Testis (tissue), 3 donors: ENCODE data around the gene AUTS2. TPM values are rescaled to one million over a fixed set of nuclear protein-coding genes. Genes with fewer than 3 reads are reported as not detected.

ENCODE experiments used
- DNase-seq: peaks from one replicate; pipeline ENCODE4 v3.0.0-alpha.2; 2019
- H3K27ac ChIP-seq, 2 donors: fragments of 200-600 bp; sonication (generic); one replicate each; pipeline ENCODE4 v1.5.1; 2019
- H3K27me3 ChIP-seq: fragments of 200-600 bp; sonication (generic); one replicate; pipeline ENCODE4 v1.5.1; 2019
- H3K36me3 ChIP-seq: fragments of 200-600 bp; sonication (generic); one replicate; pipeline ENCODE4 v1.5.1; 2017; ENCODE audit warnings: low read depth; ENCODE audit errors: missing control alignments
- H3K4me1 ChIP-seq: fragments of 200-600 bp; sonication (generic); one replicate; pipeline ENCODE4 v1.5.1; 2019
- H3K4me3 ChIP-seq, 2 donors: fragments of 200-600 bp; sonication (generic); one replicate each; pipeline ENCODE4 v1.5.1; 2017 to 2019
- H3K9me3 ChIP-seq: fragments of 200-600 bp; sonication (generic); one replicate; pipeline ENCODE4 v1.5.1; 2017
- POLR2A ChIP-seq: fragments of 450-650 bp; IDR thresholded peaks from one replicate; pipeline ENCODE4 v1.6.1; 2017; ENCODE audit warnings: antibody characterized with exemption, mild to moderate bottlenecking, moderate library complexity
- WGBS, 2 donors: methylation state at CpG; one replicate each; pipeline ENCODE4 v1.1.5; 2018; 5-methylcytosine and 5-hydroxymethylcytosine counted together
- intact Hi-C: fragments of 100-400 bp; cut with DNase I; formaldehyde crosslinking; loops from one replicate; pipeline ENCODE4 v1.15.1; 2023; ENCODE audit warnings: low total_unique reads
- polyA plus RNA-seq: library from polyadenylated mRNA; stranded (reverse); fragments of 350-450 nt; fragmentation: Illumina TruSeq; extraction: RNeasy Lipid Tissue Mini Kit (QIAGEN cat#74804); gene quantifications from one replicate; pipeline ENCODE4 v1.2.3, GENCODE V29; 2014; ENCODE audit warnings: low read depth, low replicate concordance; ENCODE audit not compliant: insufficient read depth
- total RNA-seq, 2 donors: library from RNA; depleted of rRNA; stranded (reverse); fragments of >200 nt; gene quantifications; one replicate each; pipeline ENCODE4 v1.2.3, GENCODE V29; 2016
- TF ChIP-seq, protein P1 (sequence below), 3 experiments: fragments of 450-650 bp in 2 of 3; fragments of 200-600 bp in 1 of 3; sonication (generic) in 1 of 3; IDR thresholded peaks; one replicate each; pipeline ENCODE4 v1.5.1; 2016 to 2019; ENCODE audit warnings: antibody characterized with exemption in 3 of 3, mild to moderate bottlenecking in 2 of 3, moderate library complexity in 1 of 3

Gene AUTS2
- total and polyA plus RNA-seq, 3 donors from 2014 or later = 21.3 to 75.5 (median 56.1) TPM

DNA sequence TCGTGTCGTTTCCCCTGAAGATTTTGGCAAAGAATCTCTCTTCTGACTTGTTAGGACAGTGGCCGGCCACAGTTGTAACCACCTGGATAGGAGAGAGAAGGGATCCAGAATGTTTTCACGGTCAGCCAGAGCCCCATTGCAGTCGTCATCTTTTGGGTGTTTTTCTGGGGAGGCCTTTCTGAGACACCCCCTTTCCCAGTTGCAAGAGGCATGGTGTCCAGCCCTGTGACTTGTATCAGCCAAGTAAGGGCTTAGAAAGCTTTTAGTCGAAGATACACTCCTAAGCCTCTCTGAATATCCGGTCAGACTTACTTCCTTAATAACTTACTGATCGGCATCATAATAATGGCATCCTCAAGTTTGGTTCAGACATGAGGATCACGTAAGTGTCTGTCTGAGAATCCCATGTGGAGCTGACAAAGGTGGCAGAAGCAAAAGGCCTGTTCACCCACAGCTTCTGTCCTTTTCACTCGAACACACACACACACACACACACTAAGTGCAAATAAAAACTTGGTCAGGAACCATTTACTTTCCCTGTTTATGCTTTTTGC, 1098.0 kb downstream of the AUTS2 start:
- TF ChIP-seq POLR2A = no peak
- TF ChIP-seq, protein P1, sequence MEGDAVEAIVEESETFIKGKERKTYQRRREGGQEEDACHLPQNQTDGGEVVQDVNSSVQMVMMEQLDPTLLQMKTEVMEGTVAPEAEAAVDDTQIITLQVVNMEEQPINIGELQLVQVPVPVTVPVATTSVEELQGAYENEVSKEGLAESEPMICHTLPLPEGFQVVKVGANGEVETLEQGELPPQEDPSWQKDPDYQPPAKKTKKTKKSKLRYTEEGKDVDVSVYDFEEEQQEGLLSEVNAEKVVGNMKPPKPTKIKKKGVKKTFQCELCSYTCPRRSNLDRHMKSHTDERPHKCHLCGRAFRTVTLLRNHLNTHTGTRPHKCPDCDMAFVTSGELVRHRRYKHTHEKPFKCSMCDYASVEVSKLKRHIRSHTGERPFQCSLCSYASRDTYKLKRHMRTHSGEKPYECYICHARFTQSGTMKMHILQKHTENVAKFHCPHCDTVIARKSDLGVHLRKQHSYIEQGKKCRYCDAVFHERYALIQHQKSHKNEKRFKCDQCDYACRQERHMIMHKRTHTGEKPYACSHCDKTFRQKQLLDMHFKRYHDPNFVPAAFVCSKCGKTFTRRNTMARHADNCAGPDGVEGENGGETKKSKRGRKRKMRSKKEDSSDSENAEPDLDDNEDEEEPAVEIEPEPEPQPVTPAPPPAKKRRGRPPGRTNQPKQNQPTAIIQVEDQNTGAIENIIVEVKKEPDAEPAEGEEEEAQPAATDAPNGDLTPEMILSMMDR (IDR thresholded peaks at IDR 0.05) = no peak
- H3K4me1 ChIP-seq = no peaks in the 10 kb centered on the region
- H3K27me3 ChIP-seq = no peaks in the 10 kb centered on the region
- peak overlapping the region in 1 of 2 donors; percentile 75 for H3K4me3 ChIP-seq
- no peak overlapping the region for H3K27ac ChIP-seq
- no peaks in the 10 kb centered on the region for H3K9me3 ChIP-seq
- no peak for DNase-seq
- intact Hi-C loops = no loop called here
- WGBS, 2 donors = 57 to 58% methylated on average over 10 of the region's 10 CpGs
- H3K36me3 ChIP-seq = no peaks in the 10 kb centered on the region

DNA sequence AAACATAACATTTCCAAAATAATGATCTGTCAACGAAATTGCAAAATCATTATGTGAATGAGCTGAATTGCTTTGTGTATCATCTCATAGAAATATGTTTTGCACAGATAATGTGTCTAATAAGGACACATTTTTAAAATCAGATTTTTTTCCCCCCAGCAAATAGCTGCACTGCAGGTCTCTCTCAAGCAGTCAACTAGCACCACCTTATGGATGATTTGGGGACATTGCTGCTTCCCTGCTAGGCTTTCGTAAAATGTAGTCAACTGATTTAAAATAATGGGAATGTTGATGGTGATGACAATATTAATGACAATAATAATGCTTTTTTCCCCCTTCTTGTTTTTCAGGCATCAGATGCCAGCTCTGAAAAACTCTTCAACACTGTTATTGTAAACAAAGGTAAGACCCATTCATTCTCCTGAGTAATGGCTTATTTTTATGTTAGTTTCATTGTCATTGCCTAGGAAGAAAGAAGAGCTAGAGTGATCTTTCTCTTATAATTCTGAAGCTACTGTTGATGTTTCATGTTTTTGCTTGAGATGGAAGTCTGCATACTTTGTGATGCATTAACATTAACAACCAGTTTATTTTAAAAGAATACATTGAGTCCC, 1100.1 kb downstream of the AUTS2 start:
- no peak overlapping the region for H3K27ac ChIP-seq
- 39 to 44% methylated on average over 2 of the region's 2 CpGs for WGBS, 2 donors
- no peaks in the 10 kb centered on the region for H3K4me1 ChIP-seq
- H3K4me3 ChIP-seq = no peak overlapping the region
- DNase-seq = peak; percentile 53
- H3K9me3 ChIP-seq = no peaks in the 10 kb centered on the region
- no peak for TF ChIP-seq POLR2A
- TF ChIP-seq, protein P1 (IDR thresholded peaks at IDR 0.05) = peak; percentile 53 to 78 (median 64)
- intact Hi-C loops = no loop called here
- H3K27me3 ChIP-seq = no peaks in the 10 kb centered on the region
- H3K36me3 ChIP-seq = no peaks in the 10 kb centered on the region

DNA sequence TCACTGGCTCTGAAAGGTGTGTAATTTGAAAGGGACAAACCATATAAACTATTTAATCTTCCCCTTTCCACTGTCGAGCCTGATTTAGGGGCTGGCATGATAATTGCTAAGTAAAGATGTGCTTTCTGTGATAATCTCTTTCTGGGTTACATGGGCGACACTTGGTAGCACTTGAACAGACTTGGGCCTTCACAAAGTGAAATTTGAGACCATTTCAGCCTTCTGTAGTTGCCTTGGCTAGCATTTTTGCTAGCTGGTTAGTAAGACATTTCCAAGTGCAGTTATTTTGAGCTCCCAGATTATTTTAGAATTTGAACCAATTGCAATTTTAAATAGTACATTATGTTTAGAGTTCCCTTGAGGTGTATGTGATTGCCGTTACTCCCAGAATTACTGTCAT, 1101.0 kb downstream of the AUTS2 start:
- no peak for DNase-seq
- no peaks in the 10 kb centered on the region for H3K36me3 ChIP-seq
- no peak overlapping the region for H3K4me3 ChIP-seq
- no peaks in the 10 kb centered on the region for H3K9me3 ChIP-seq
- intact Hi-C loops = no loop called here
- no peak overlapping the region for H3K27ac ChIP-seq
- WGBS, 2 donors = 90 to 96% methylated on average over 3 of the region's 3 CpGs
- no peaks in the 10 kb centered on the region for H3K4me1 ChIP-seq
- TF ChIP-seq, protein P1 (IDR thresholded peaks at IDR 0.05) = no peak
- TF ChIP-seq POLR2A = no peak
- no peaks in the 10 kb centered on the region for H3K27me3 ChIP-seq

DNA sequence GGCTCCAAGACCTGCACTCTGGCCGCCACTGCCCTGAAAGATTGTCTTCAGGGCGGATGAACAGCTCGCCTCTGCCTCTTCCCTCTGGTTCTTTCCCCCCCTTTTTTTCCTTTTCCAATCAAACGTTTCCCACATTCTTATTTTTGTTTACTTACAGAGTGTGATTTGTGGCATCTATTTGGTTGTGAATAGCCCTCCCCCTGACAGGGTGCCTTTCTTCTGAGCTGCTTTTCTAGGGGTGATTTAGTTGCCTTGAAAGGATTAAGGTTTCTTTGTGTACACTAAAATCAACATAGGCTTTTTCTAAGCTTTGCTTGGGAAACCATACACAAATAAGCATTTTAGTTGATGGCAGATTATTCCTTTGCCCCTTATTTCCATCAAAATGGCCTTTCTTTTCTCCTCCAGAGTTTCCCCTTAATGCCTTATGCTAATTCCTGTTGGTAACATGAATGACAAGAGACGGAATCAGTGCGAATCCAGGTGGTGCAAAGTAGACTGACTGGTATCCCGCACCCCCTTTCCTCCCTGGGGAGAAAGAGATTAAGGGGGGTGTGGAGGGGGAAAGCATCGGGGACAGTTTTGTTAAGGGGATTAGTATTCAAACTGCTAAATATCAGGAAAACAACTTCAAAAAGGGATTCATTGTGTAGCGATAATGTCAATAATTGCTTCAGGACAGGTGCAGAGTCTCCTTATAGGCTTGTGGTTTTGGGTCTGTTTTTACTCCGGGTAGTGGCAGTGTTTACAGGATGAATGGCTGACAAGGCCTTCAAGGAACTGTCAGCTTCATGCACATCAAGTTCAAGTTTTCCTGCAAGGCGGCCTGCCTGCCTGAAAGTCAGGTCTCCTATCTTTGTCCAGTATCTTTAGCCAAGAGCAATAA, 1102.0 kb downstream of the AUTS2 start:
- Histone ChIP-seq H3K36me3 (no peaks in the 10 kb centered on the region), H3K27ac (no peak overlapping the region), H3K27me3 (no peaks in the 10 kb centered on the region), H3K9me3 (no peaks in the 10 kb centered on the region), H3K4me1 (no peaks in the 10 kb centered on the region), H3K4me3 (no peak overlapping the region)
- WGBS, 2 donors = 79 to 82% methylated on average over 11 of the region's 11 CpGs
- no peak for DNase-seq
- TF ChIP-seq, protein P1 (IDR thresholded peaks at IDR 0.05) = no peak
- TF ChIP-seq POLR2A = no peak
- intact Hi-C loops = no loop called here
